ENCODE results near the gene C11orf54.
"Not testable (repeated sequence)": the region's sequence is repeated elsewhere in the genome, so short reads cannot be mapped to it uniquely, and the experiment has no call there.

Gene C11orf54

DNA sequence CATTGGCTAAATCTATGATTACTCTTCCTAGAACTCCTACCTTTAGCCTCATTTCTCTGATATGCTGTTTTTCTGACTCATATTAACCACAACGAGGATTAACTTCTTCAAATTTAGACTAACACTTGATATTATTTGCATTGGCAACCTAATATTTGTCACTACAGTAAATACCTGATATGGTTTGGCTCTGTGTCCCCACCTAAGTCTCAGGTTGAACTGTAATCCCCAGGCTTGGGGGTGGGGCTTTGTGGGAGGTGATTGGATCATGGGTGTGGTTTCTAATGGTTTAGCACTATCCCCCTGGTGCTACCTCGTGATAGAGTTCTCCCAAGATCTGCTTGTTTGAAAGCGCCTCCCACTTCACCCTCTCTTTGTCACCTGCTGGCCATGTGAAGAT lies 25.5 kb downstream of the C11orf54 start:
- no peak for DNase-seq

GRCh38 chr11:93770160-93770559 lies 28.7 kb downstream of the C11orf54 start:
- no peak for DNase-seq

- no peak for DNase-seq
Measured at GRCh38 chr11:93772123-93772522, 30.7 kb downstream of the C11orf54 start.

- no peak for DNase-seq
Measured at GRCh38 chr11:93773045-93773477, 31.6 kb downstream of the C11orf54 start.

GRCh38 chr11:93773601-93774200 lies 32.2 kb downstream of the C11orf54 start:
- DNase-seq: no peak

- not testable (repeated sequence) for DNase-seq
Measured at GRCh38 chr11:93774560-93774959, 33.1 kb downstream of the C11orf54 start.

DNA sequence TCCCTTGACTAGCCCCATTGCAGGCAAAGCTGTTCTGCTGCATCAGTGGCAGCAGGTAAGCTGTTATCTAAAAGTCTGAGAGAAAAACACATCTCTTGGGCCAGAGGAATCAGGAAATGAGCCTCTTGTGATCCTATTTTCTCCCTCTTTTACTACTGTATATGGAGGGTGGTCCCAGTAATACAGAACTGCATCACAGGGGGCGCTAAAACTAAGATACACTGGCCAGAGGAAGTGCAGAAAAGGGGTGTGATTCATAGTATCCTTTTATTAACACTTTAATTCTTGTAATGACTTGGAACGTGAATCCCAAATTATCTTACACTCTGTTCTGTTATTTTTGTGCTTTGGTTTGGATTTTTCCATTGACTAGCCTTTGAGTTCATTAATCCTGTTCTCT lies 33.8 kb downstream of the C11orf54 start:
- DNase-seq: no peak

- DNase-seq: no peak
Measured at GRCh38 chr11:93783362-93783761, 41.9 kb downstream of the C11orf54 start.

- no peak for DNase-seq
Measured at GRCh38 chr11:93783765-93784144, 42.3 kb downstream of the C11orf54 start.

DNA sequence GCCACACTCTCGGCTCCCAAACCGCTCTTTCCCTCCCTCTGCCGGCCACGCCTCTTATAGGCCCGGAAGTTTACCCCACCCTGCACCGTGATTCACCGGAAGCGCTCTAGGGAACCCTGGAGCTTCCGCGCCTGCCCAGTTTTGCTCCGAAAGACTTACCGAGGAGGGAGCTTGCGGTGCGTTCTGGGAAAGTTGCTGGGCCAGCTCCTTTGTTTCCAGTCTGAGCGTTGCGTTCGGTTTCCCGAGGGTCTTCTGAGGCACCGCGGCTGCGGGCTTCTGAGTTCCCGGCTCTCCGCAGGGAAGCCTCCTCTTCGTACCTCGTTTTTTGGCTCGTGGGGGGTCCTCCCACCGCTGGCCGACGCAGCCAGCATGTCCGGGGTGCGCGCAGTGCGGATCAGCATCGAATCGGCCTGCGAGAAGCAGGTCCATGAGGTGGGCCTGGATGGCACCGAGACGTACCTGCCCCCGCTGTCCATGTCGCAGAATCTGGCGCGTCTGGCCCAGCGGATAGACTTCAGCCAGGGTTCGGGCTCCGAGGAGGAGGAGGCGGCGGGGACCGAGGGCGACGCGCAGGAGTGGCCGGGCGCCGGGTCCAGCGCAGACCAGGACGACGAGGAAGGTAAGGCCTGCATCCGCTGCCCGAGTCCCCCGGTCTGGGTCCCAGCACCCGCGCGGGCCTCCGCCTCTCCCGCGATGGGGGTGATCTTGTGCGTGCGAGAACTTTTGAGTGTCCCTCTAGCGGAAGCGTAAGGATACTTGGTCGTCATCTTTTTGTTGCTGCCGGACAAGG lies 42.9 kb downstream of the C11orf54 start, which contains the start of gene MED17:
Gene MED17, plus strand, starts transcription at position 138 of the 790 bp plus-strand sequence. Its CDS starts 232 bp downstream, at position 370.
- peak; percentile 82 for DNase-seq

DNA sequence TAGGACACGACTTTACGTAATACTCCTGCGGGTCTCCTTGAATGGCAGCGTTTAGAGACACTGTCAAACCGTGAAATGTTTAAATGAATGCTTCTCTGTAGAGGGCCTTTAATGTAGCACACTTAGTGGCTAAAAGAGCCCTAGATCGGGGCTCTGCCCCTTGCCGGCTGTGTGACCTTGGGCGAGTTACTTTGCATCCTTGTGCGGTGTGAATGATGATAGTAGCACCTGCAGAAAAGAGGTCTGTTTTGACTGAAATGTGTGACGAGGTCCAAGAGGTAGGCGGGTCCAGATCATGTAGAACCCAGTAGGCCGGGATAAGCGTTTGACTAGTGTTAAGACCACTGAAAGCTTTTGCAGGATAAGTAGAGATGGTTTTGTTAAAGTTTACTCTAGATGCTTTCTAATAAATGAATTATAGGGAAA lies 43.5 kb downstream of the C11orf54 start:
- DNase-seq: no peak

DNA sequence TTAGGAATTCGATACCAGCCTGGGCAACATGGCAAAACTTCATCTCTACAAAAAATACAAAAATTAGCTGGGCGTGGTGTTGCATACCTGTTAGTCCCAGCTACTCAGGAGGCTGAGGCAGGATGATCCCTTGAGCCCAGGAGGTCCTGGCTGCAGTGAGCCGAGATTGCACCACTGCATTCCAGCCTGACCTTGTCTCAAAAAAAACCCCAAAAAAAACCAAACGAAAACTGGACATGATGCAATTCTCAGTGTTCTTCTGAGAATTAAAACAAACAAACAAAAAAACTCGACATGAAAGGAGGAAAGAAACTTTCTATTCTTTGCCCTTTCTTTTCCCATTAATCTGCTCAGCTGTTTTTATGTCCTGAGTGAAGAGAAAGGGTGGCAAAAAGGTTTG lies 50.0 kb downstream of the C11orf54 start:
- DNase-seq: no peak

DNA sequence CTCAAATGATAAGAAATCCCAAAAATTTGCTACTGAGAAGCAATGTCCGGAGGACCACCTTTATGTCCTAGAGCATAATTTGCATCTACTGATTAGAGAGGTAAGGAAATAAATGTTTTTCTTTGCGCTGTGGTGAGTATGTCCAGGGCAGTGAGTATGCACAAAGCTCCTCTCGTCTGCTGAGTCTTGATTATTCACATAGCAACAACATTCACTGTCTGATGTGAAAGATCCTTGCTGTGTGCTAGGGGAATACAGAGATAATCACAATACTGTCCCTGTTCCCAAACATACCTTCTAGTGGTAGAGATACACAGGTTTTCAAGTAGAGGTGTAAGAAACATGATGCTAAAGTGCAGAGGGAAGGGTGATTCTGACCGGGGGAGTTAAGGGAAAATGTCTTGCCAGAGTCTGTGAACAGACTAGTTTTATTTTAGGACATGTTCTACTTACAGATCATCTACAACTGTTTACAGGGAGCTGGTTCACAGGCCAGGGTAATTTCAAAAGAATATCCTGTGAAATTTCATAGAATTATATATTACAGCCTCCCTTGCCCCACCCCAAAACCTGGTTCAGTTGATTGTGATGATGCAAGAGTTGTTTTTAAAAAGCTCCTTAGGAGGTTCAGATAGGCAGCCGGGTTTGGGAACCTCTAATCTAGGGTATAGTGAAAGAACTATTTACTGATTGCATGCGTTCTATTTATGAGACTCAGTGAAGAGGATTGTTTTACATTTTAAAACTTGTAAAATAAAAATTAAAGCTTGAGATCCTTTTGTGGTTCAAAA lies 55.2 kb downstream of the C11orf54 start:
- no peak for DNase-seq

GRCh38 chr11:93801366-93801765 lies 59.9 kb downstream of the C11orf54 start:
- no peak for DNase-seq

DNA sequence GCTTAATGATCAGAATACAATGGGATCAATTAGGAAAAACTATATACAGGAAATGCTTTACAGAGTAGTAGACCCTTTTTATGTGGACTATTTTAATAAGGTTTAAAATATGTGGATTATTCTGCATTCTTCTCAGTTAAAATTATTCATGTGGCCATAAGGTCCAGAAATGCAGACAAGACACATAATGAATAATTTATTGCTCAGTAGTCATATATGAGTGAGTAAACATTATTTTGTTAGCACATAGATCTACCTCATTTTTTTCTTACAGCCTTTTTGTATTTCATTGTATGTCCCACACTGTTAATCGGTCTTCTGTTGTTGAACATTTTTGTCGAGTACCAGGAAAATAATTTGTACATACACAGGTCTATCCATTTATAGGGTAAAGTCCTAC lies 63.4 kb downstream of the C11orf54 start:
- no peak for DNase-seq

DNA sequence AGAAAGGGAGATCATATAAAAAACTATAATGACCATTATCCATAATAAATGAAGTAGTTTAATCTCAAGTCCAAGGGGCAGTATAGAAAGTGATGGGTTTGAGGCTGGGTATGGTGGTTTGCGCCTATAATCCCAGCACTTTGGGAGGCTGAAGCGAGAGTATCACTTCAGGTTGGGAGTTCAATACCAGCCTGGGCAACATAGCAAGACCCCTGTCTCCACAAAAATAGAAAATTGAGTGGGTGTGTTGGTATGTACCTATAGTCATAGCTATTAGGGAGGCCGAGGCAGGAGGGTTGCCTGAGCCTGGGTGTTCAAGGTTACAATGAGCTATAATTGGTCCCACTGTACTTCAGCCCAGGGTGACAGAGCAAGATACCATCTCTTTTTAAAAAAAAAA lies 66.5 kb downstream of the C11orf54 start:
- no peak for DNase-seq

- DNase-seq: no peak
Measured at GRCh38 chr11:93813974-93814373, 72.5 kb downstream of the C11orf54 start.
